Measurements from ENCODE around the gene PPFIA2. TPM values are rescaled to one million over a fixed set of nuclear protein-coding genes. Genes with fewer than 3 reads are reported as not detected.

The PPFIA2 gene
- total RNA-seq, 1 donor from 2014 or later, result not detected

GRCh38 chr12:81300454-81300853 lies 458.7 kb downstream of the PPFIA2 start:
- H3K4me3 Mint-ChIP-seq, result no peak overlapping the region
- no peak overlapping the region for H3K27ac Mint-ChIP-seq
- no peak for TF ChIP-seq CTCF (IDR thresholded peaks at IDR 0.05)
- H3K4me1 Mint-ChIP-seq, result no peaks in the 10 kb centered on the region
- ATAC-seq (ENCODE audit: low read depth), result no peak
- H3K36me3 Mint-ChIP-seq (ENCODE audit: low read depth), result no peaks in the 10 kb centered on the region
- no peak for DNase-seq
- CTCF ChIA-PET, result no interaction called here
- H3K9me3 Mint-ChIP-seq, result no peaks in the 10 kb centered on the region
- intact Hi-C loops (cut with micrococcal nuclease), result no loop called here
- no peaks in the 10 kb centered on the region for H3K27me3 Mint-ChIP-seq
- POLR2A ChIA-PET, result no interaction called here

- H3K27ac Mint-ChIP-seq, result no peak overlapping the region
- peaks cover 3% of the 10 kb centered on the region for H3K9me3 Mint-ChIP-seq
- TF ChIP-seq CTCF (IDR thresholded peaks at IDR 0.05), result no peak
- no peak for ATAC-seq (ENCODE audit: low read depth)
- H3K4me1 Mint-ChIP-seq, result no peaks in the 10 kb centered on the region
- no peak overlapping the region for H3K4me3 Mint-ChIP-seq
- no peaks in the 10 kb centered on the region for H3K36me3 Mint-ChIP-seq (ENCODE audit: low read depth)
- ChIA-PET POLR2A (no interaction called here), CTCF (no interaction called here)
- DNase-seq, result no peak
- H3K27me3 Mint-ChIP-seq, result no peaks in the 10 kb centered on the region
- intact Hi-C loops (cut with micrococcal nuclease), result no loop called here
Measured at GRCh38 chr12:81297601-81298000, 461.5 kb downstream of the PPFIA2 start.

- no peaks in the 10 kb centered on the region for H3K36me3 Mint-ChIP-seq (ENCODE audit: low read depth)
Measured at GRCh38 chr12:81296556-81297305, 462.4 kb downstream of the PPFIA2 start.

GRCh38 chr12:81295251-81295650 lies 463.9 kb downstream of the PPFIA2 start:
- H3K9me3 Mint-ChIP-seq, result peaks cover 3% of the 10 kb centered on the region
- no peak for DNase-seq
- no peak overlapping the region for H3K27ac Mint-ChIP-seq
- no peaks in the 10 kb centered on the region for H3K27me3 Mint-ChIP-seq
- ATAC-seq (ENCODE audit: low read depth), result no peak
- CTCF ChIA-PET, result no interaction called here
- H3K4me3 Mint-ChIP-seq, result no peak overlapping the region
- no peak for TF ChIP-seq CTCF (IDR thresholded peaks at IDR 0.05)
- no peaks in the 10 kb centered on the region for H3K36me3 Mint-ChIP-seq (ENCODE audit: low read depth)
- POLR2A ChIA-PET, result no interaction called here
- no peaks in the 10 kb centered on the region for H3K4me1 Mint-ChIP-seq
- intact Hi-C loops (cut with micrococcal nuclease), result no loop called here

More at GRCh38 chr12:81296556-81297305, 462.4 kb downstream of the PPFIA2 start:
- DNase-seq (no peak), ATAC-seq (ENCODE audit: low read depth) (no peak)
- POLR2A ChIA-PET, result no interaction called here
- no peak for TF ChIP-seq CTCF (IDR thresholded peaks at IDR 0.05)
- intact Hi-C loops (cut with micrococcal nuclease), result no loop called here
- Mint-ChIP-seq H3K4me1 (no peaks in the 10 kb centered on the region), H3K4me3 (no peak overlapping the region), H3K27me3 (no peaks in the 10 kb centered on the region), H3K27ac (no peak overlapping the region), H3K9me3 (peaks cover 3% of the 10 kb centered on the region)
- CTCF ChIA-PET, result no interaction called here

DNA sequence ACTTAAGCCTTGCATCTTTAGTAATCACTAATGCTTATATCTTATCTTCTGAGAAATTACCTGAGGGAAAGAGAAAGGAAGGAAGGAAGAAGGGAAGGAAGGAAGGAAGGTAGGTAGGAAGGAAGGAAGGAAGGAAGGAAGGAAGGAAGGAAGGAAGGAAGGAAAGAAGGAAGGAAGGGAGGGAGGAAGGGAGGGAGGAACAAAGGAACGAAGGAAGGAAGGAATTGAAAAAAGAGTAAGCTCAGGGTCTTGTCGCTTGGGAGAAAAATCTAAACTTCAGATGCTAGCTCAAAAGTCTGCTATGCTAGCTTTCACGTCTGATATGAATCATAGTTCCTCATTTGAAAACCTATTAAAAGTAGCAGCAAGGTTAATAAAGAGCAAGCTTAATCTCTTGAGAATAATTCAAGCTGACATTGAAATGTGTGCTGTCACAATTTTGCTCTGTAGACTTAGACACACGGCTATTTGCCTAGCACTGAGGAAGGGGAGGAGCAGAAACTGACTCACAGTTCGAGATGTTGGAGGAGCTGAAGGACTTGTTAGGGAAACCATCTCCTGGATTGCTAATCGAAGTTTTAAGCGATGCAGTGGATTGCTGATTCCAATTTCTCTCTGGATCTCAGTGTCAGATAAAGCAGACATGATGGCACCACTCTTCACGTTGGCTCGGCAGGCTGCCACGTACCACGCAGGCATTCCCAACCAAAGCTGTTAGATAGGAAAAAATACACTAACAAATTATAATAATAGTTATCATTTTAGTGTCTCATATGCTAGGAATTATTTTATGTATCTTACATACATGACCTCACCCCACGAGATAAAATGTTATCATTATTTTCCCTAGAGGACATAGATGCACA lies 464.6 kb downstream of the PPFIA2 start:
- Mint-ChIP-seq H3K4me3 (no peak overlapping the region), H3K36me3 (ENCODE audit: low read depth) (no peaks in the 10 kb centered on the region), H3K4me1 (no peaks in the 10 kb centered on the region), H3K9me3 (peaks cover 3% of the 10 kb centered on the region), H3K27ac (no peak overlapping the region), H3K27me3 (no peaks in the 10 kb centered on the region)
- ChIA-PET CTCF (no interaction called here), POLR2A (no interaction called here)
- DNase-seq (no peak), ATAC-seq (ENCODE audit: low read depth) (peak; percentile 42)
- intact Hi-C loops (cut with micrococcal nuclease), result no loop called here
- TF ChIP-seq CTCF (IDR thresholded peaks at IDR 0.05), result no peak

Data from activated B cell treated with CpG ODN at 0.5 μM for 24 hours (primary cell).